Body of pancreas (tissue), 4 donors: Measurements from ENCODE around the gene MAMSTR.

Source experiments
- CTCF ChIP-seq, 7 experiments: fragments of 450-650 bp in 4 of 7; fragments of 200-600 bp in 3 of 7; sonication (generic) in 3 of 7; IDR thresholded peaks; one replicate each; pipeline ENCODE4 v1.5.1; 2016 to 2019; ENCODE audit warnings: antibody characterized with exemption in 7 of 7
- POLR2A ChIP-seq, 3 donors: fragments of 450-650 bp; IDR thresholded peaks; one replicate each; pipeline ENCODE4 v1.6.1; 2016; ENCODE audit warnings: antibody characterized with exemption in 3 of 3, mild to moderate bottlenecking in 2 of 3

- no peak for TF ChIP-seq CTCF (IDR thresholded peaks at IDR 0.05)
- no peak for TF ChIP-seq POLR2A (IDR thresholded peaks at IDR 0.05)
Observed at GRCh38 chr19:48664476-48664875, 55.0 kb downstream of the MAMSTR start.
